ENCODE results near the gene KLF4.

Gene KLF4

GRCh38 chr9:107487521-107488374 is 1.8 kb downstream of the KLF4 start:
- DNase-seq (ENCODE audit: low read depth): no peak

DNA sequence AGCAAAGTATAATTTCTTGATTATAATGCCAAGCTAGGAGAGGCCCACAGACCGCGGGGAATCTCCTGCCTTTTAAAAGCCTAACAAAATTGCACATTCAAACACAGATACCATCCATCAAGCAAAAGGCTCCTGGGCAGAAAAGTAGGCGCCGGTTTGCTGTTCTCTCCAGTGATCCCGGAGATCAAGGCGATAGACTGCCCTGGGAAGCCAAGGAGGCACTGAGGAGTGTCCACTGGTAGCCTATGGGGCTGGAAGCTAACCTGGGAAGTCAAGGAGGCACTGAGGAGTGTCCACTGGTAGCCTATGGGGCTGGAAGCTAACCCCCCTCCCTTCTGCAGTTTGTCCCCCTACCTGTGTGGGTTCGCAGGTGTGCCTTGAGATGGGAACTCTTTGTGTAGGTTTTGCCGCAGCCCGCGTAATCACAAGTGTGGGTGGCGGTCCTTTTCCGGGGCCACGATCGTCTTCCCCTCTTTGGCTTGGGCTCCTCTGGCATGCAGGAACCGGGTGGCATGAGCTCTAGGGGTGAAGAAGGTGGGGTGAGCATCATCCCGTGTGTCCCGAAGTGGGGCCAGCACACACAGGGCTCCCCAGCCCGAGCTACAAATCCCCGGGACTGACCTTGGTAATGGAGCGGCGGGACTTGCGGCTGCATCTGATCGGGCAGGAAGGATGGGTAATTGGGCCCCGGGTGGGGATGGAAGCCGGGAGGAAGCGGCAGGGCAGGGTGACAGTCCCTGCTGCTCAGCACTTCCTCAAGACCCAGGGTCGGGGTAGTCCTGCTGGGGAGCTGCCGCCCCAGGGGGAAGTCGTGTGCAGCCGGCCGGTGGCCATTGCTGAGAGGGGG is 2.7 kb downstream of the KLF4 start:
- no peak for DNase-seq (ENCODE audit: low read depth)

- DNase-seq (ENCODE audit: low read depth): no peak
Observed at GRCh38 chr9:107485458-107486043, 4.0 kb downstream of the KLF4 start.

GRCh38 chr9:107484117-107484723 is 5.3 kb downstream of the KLF4 start:
- no peak for DNase-seq (ENCODE audit: low read depth)

DNA sequence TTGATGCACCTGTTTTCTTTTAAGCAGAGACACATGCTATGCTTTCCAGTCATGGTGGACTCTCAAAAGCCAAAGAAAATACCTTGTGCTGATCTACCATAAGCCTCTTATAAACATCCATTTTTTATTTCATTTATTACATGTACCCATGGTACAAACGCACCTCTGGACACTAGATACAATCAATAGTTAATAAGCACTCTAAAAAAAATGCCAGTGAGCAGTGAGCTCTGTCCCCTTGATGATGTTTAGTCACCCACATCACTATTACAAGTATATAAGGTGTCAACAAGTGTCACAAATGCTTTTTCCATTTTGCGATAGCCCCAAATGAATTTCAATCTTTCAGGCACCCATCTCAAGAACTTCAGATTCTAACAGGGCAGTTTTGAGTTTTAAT is 5.9 kb downstream of the KLF4 start:
- no peak for DNase-seq (ENCODE audit: low read depth)

- DNase-seq (ENCODE audit: low read depth): no peak
Observed at GRCh38 chr9:107481035-107481434, 8.5 kb downstream of the KLF4 start.

DNA sequence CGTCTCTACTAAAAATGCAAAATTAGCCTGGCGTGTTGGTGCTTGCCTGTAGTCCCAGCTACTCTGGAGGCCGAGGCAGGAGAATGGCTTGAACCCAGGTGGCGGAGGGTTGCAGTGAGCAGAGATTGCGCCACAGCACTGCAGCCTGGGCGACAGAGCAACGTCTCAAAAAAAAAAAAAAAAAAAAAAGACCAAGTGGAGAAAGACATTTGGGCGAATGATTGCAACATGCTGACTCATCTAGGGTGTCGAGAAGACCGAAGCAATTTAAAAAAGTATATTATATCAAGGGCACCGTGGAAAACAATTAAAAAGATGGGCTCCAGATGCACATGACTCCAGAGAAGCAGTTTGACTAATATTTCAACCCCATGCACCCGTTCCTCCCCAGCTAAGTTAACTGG is 9.2 kb downstream of the KLF4 start:
- DNase-seq (ENCODE audit: low read depth): no peak

DNA sequence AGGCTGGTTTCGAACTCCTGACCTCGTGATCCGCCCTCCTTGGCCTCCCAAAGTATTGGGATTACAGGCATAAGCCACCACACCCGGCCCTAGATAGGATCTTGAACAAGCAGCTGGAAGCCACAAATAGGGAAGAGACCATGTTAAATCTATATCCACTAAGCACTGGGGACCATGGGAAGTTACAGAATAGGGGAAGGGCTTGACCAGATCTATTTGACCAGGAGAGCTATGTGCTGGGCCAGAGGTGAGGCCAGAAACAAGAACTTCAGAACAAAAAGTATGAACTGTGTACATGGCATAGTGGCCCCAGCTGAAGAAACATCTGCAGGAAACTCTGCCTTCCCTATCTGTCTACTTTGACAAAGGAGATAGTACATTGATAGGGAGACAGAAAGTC is 10.8 kb downstream of the KLF4 start:
- DNase-seq (ENCODE audit: low read depth): no peak

DNA sequence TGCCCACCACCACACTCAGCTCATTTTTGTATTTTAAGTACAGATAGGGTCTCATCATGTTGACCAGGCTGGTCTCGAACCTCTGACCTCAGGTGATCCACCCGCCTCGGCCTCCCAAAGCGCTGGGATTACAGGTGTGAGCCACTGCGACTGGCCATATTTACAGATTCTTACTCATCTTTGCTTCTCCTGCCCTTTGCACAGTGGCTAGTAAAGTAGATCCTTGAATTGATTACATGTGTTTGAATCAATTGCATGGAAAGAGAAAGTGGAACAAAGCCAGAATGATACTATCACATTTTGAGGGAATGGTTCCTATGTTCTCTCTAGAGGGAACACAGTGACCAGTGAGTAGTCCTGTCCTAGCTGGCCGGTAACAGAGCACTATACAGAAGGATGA is 15.4 kb downstream of the KLF4 start:
- no peak for DNase-seq (ENCODE audit: low read depth)

DNA sequence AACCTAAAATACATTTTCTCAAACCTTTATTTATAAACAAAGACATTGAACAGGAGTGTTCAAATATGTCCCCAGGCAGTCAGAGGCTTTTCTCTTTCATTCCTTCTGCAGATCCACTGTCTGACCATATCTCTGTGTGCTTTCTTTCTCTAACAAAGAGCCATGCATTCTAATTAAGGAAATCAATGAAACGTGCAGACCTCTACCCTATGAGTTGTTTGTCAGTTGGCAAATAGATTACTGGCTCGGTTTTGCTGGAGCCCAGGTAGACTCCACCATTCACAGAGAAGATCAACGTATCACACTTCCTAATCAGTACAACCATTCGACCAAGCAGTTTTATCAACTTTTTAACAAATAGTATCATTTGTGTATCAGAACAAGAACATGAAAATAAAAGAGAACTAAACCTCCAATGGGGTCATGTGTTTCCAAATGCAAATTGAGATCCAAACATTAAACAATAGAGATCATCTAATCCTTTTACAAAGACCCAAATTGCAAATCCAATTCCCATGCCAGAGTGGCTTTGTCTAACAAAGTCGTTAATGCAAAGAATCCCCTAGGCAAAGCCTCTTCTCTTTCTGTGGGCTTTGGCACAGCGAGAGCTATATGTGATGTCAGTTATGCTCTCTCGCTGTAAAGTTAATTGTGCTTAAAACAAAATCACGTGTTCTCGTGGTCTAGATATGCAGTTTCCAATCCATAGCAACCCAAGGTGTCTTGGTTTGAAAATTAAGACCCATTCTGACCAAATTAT is 16.8 kb downstream of the KLF4 start:
- DNase-seq (ENCODE audit: low read depth): no peak

DNA sequence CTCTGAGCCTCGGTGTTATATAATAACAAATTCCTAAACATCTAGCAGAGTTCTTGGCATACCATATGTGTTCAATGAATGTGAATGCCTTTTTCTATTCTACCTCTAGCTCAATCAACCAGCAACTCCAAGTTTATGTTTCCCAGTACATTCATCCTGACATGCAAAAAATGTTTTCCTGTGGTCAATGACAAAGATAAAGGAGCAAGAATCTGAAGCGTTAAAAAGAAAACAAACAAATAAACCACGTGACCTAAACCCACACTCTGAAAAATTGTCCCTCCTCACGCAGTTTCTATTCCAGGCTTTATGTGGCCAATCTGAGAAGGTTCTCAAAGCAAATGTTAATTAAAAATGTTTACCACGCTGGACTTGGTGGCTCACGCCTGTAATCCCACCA is 18.0 kb downstream of the KLF4 start:
- no peak for DNase-seq (ENCODE audit: low read depth)

- DNase-seq (ENCODE audit: low read depth): no peak
Observed at GRCh38 chr9:107467416-107467815, 22.2 kb downstream of the KLF4 start.

DNA sequence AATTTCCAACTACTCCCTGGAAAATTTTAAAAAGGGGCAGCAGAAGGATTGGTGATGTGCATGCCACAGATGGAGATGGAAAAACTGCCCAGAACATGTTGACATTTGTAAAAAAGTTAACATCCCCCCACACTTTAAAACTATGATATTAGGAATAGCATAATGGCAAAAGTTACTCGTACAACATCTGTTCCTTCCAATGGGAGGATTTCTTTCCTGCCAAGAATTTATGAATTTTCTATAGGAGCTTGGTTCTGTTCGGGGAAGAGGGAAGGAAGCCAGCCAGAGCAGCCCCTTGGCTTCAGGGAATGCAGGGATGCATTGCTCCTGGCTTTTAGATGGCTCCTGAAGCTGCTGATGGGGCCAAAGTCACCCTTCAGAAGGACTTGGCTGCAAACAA is 22.7 kb downstream of the KLF4 start:
- no peak for DNase-seq (ENCODE audit: low read depth)

GRCh38 chr9:107465467-107466451 is 23.8 kb downstream of the KLF4 start:
- DNase-seq (ENCODE audit: low read depth): no peak

GRCh38 chr9:107464516-107464915 is 25.1 kb downstream of the KLF4 start:
- DNase-seq (ENCODE audit: low read depth): no peak

- no peak for DNase-seq (ENCODE audit: low read depth)
Observed at GRCh38 chr9:107462691-107463090, 26.9 kb downstream of the KLF4 start.

- no peak for DNase-seq (ENCODE audit: low read depth)
Observed at GRCh38 chr9:107460153-107461023, 29.2 kb downstream of the KLF4 start.

DNA sequence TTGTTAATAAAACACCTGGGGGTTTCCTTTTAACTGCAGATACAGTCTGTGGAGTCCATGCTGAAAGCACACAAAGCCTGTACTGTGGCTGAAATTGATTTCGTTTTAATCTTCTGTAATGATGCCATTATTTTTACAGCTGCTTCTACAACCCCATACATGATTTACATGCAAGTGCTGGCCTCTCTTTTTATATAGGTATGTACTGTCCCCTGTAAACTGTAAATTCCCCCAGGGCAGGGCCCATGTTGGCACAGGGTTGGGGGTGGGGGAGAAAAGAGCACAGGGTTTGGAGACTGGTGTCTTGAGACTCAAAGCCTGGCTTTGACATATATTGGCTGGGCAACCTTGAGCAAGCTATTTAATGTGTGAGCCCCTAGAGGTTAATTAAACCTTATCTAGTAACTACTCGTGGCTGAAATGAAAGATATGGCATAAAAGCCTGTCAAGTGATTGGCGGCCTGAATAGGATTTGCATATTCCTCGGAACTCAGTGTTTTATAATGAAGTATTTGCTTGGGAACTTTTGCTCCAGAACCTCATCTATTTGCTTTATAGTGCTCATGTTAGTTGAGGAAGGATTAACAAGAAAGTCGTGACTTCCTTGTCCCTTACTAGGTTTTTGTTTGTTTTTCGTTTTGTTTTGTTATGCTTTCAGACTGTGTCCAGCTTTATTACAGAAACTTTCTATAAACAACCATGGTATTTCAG is 34.0 kb downstream of the KLF4 start:
- DNase-seq (ENCODE audit: low read depth): no peak

DNA sequence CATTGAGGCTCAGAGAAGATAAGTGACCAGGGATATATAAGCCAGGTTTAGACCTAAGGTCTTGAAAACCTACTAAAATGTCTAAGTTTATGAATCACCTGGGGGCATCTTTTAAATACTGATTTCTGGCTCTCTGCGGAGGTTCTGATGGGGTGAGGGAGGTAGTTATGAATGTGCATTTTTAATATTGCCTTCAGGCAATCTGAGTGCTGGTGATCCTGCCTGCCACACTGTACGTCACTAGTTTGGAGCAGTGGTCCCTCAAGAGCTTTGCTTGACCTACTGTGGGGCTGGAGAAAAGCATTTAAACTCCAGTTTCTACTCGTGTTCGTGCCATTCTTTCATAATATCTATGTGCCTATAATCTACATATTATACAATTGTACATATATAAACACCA is 36.1 kb downstream of the KLF4 start:
- DNase-seq (ENCODE audit: low read depth): no peak
